Suprapubic skin (tissue), 4 donors: Measurements from ENCODE around the gene MBOAT2.

Source experiments
- POLR2A ChIP-seq, 2 donors: fragments of 450-650 bp; IDR thresholded peaks; one replicate each; pipeline ENCODE4 v1.6.1; 2017; ENCODE audit warnings: antibody characterized with exemption in 2 of 2, mild to moderate bottlenecking in 2 of 2, moderate library complexity in 2 of 2
- POLR2AphosphoS5 ChIP-seq, 3 donors: sonication (generic); formaldehyde crosslinking; IDR thresholded peaks; one replicate each; pipeline ENCODE4 v1.6.1; 2017; ENCODE audit warnings: antibody characterized with exemption in 3 of 3
- TF ChIP-seq, protein P1 (sequence below), 2 donors: fragments of 200-600 bp in 1 of 2; fragments of 450-650 bp in 1 of 2; sonication (generic) in 1 of 2; IDR thresholded peaks; one replicate each; pipeline ENCODE4 v1.5.1; 2016 to 2019; ENCODE audit warnings: antibody characterized with exemption in 2 of 2, mild to moderate bottlenecking in 1 of 2, moderate library complexity in 1 of 2

DNA sequence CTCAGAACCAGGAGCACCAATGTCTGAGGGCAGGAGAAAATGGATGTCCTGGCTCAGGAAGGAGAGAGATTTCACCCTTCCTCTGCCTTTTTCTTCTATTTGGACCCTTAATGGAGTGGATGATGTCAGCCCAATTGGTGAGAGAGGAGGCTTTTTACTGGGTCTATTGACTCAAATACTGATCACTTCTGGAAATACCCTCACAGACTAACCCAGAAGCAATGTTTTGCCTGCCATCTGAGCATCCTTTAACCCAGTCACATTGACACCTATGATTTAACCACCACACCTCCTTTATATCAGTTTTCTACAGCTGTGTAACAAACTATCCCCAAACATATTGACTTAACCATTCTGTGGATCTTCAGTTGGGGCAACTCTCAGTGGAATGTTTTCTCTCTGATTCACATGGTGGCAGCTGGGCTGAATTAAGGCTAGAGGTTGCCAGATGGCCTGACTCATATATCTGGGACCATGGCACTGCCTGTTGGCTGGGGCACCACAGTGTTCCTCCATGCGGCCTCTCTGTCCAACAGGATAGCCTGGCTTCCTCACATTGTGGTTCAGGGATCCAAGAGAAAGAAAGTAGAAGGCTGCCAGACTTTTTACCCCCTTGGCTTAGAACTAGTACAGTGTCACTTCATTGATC is 18.2 kb upstream of the MBOAT2 start:
- TF ChIP-seq, protein P1, sequence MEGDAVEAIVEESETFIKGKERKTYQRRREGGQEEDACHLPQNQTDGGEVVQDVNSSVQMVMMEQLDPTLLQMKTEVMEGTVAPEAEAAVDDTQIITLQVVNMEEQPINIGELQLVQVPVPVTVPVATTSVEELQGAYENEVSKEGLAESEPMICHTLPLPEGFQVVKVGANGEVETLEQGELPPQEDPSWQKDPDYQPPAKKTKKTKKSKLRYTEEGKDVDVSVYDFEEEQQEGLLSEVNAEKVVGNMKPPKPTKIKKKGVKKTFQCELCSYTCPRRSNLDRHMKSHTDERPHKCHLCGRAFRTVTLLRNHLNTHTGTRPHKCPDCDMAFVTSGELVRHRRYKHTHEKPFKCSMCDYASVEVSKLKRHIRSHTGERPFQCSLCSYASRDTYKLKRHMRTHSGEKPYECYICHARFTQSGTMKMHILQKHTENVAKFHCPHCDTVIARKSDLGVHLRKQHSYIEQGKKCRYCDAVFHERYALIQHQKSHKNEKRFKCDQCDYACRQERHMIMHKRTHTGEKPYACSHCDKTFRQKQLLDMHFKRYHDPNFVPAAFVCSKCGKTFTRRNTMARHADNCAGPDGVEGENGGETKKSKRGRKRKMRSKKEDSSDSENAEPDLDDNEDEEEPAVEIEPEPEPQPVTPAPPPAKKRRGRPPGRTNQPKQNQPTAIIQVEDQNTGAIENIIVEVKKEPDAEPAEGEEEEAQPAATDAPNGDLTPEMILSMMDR (IDR thresholded peaks at IDR 0.05): no peak
- TF ChIP-seq POLR2A (IDR thresholded peaks at IDR 0.05): no peak
- TF ChIP-seq POLR2AphosphoS5 (IDR thresholded peaks at IDR 0.05): no peak
